GM10248 (cell line): Measurements from ENCODE around the gene ARFGEF3.

Source experiments
- CTCF ChIA-PET: fragments of 300-600 bp; sonication (Branson Sonifier 250); formaldehyde crosslinking; extraction: SDS; loops from one replicate; lab custom pipeline; 2021; ENCODE audit warnings: antibody characterized with exemption; lab: Yijun Ruan, JAX
- POLR2A ChIA-PET: fragments of 350-650 bp; sonication (Branson Sonifier 250); formaldehyde crosslinking; extraction: SDS; loops from one replicate; lab custom pipeline; 2020; ENCODE audit warnings: antibody characterized with exemption; lab: Yijun Ruan, JAX
- DNase-seq: peaks from one replicate; pipeline ENCODE4 v3.0.0; 2012; ENCODE audit errors: extremely low spot score
- CTCF ChIP-seq: IDR thresholded peaks from 2 replicates; pipeline ENCODE4 v1.5.1; 2012; ENCODE audit warnings: mild to moderate bottlenecking, low read depth; ENCODE audit errors: extremely low read depth, missing control alignments, control extremely low read depth

The ARFGEF3 gene

GRCh38 chr6:138227316-138227781 is 65.6 kb downstream of the ARFGEF3 start:
- DNase-seq = no peak
- TF ChIP-seq CTCF = no peak
- ChIA-PET CTCF (interaction anchor here (0.9 kb wide), 1 partner anchor 11 kb away, joined by 3 read pairs; no protein-coding TSS in a partner anchor), POLR2A (no interaction called here)

GRCh38 chr6:138229072-138229471 is 67.3 kb downstream of the ARFGEF3 start:
- POLR2A ChIA-PET = no interaction called here
- DNase-seq = no peak
- CTCF ChIA-PET = no interaction called here
- TF ChIP-seq CTCF = no peak

- TF ChIP-seq CTCF = no peak
- no peak for DNase-seq
- CTCF ChIA-PET = no interaction called here
- POLR2A ChIA-PET = no interaction called here
Observed at GRCh38 chr6:138229663-138230179, 68.0 kb downstream of the ARFGEF3 start.

GRCh38 chr6:138230221-138230620 is 68.5 kb downstream of the ARFGEF3 start:
- no peak for DNase-seq
- POLR2A ChIA-PET = no interaction called here
- no peak for TF ChIP-seq CTCF
- CTCF ChIA-PET = no interaction called here

GRCh38 chr6:138230759-138231380 is 69.1 kb downstream of the ARFGEF3 start:
- CTCF ChIA-PET = no interaction called here
- POLR2A ChIA-PET = no interaction called here
- DNase-seq = no peak
- TF ChIP-seq CTCF = no peak

GRCh38 chr6:138231381-138231886 is 69.7 kb downstream of the ARFGEF3 start:
- no peak for TF ChIP-seq CTCF
- CTCF ChIA-PET = interaction anchor here (1.0 kb wide), 1 partner anchor 9 kb away, joined by 3 read pairs; no protein-coding TSS in a partner anchor
- POLR2A ChIA-PET = no interaction called here
- no peak for DNase-seq
